Upper lobe of left lung (tissue), 4 donors: Measurements from ENCODE around the gene ZC3H7B.

Experiments used
- EP300 ChIP-seq, 4 donors: sonication (generic); formaldehyde crosslinking; IDR thresholded peaks; one replicate each; pipeline ENCODE4 v1.5.1; 2017; ENCODE audit warnings: antibody characterized with exemption in 4 of 4, control low read depth in 2 of 4
- POLR2A ChIP-seq, 4 donors: fragments of 450-650 bp; IDR thresholded peaks; one replicate each; pipeline ENCODE4 v1.5.1; 2016 to 2017; ENCODE audit warnings: antibody characterized with exemption in 4 of 4, mild to moderate bottlenecking in 2 of 4
- TF ChIP-seq, protein P1 (sequence below), 6 experiments: fragments of 450-650 bp in 4 of 6; fragments of 200-600 bp in 2 of 6; sonication (generic) in 2 of 6; IDR thresholded peaks; one replicate each; pipeline ENCODE4 v1.5.1; 2016 to 2019; ENCODE audit warnings: antibody characterized with exemption in 6 of 6

DNA sequence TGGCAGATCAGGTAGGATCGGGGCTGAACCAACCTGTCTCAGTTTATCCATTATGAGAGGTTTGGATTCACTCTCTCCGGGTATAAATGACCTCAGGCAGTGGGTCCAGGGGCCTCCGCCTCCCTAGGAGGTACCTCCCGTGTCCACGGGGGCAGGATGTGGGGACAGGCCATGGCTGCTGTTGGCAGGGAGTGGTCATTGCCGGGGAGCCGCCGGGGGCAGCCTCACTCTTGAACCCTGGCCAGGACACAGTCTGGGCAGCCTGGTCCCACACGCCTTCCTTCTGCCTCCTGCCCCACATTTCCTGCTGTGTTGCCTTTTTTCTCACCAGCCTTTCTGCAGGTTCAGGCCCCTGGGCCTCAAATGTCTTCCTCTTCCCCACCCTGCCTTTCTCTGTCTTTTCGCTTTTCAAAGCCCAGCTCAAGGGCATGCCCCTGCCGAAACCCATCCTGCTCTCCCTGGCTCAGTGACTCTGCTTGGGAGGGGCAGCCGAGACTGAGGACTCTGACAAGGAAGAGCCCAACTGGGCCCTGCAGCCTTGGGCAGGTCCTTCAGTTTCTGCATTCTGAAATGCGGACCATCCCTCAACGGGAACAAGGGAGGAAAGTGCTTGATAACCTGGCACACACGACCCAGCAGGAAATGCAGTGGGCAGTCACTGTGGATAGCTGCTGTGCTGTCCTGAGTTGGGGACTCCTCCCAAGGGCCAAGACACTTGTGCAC, 31.1 kb downstream of the ZC3H7B start:
- no peak for TF ChIP-seq EP300 (IDR thresholded peaks at IDR 0.05)
- TF ChIP-seq POLR2A (IDR thresholded peaks at IDR 0.05), result no peak
- TF ChIP-seq, protein P1, sequence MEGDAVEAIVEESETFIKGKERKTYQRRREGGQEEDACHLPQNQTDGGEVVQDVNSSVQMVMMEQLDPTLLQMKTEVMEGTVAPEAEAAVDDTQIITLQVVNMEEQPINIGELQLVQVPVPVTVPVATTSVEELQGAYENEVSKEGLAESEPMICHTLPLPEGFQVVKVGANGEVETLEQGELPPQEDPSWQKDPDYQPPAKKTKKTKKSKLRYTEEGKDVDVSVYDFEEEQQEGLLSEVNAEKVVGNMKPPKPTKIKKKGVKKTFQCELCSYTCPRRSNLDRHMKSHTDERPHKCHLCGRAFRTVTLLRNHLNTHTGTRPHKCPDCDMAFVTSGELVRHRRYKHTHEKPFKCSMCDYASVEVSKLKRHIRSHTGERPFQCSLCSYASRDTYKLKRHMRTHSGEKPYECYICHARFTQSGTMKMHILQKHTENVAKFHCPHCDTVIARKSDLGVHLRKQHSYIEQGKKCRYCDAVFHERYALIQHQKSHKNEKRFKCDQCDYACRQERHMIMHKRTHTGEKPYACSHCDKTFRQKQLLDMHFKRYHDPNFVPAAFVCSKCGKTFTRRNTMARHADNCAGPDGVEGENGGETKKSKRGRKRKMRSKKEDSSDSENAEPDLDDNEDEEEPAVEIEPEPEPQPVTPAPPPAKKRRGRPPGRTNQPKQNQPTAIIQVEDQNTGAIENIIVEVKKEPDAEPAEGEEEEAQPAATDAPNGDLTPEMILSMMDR (IDR thresholded peaks at IDR 0.05), result no peak
